SHP77 treated with DMSO at 0.1 percent for 48 hours (cell line): ENCODE measurements around the gene PRTN3.
"Not testable (repeated sequence)": the region's sequence is repeated elsewhere in the genome, so short reads cannot be mapped to it uniquely, and the experiment has no call there.

Experiments
- DNase-seq: peaks from one replicate; lab custom pipeline; 2025; lab: John Stamatoyannopoulos, UW

PRTN3 gene

DNA sequence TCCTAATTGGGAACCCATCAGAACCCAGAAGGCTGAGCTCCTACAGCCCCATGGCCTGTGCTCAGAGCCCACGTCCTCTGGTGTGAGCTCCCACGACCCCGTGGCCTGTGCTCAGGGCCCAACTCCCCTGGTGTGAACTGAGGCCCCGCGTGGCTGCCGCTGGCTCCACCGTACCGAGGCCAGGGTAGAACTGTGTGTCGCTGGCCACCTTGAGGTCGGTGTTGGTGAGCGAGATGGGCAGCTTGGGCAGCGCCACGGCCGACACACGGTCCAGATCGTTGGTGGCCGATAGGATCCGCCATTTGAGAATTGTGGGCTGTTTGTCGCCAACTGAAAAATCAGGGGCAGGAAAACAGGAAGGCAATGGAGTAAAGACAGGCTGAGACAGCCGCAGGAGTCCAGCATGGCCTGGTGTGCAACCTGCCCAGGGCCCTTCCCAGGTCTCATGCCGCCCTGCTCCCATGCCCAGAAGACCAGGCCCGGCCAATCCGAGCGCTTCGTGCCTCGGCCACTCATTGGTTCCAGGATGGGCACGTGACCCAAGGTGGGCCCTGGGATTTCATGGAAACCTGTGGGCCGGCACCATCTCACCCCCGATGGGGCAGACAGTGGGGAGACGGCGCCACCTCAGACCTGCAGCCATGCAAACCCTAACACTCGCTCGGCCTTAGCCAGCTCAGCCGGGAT is 40.7 kb downstream of the PRTN3 start:
- DNase-seq: no peak

DNA sequence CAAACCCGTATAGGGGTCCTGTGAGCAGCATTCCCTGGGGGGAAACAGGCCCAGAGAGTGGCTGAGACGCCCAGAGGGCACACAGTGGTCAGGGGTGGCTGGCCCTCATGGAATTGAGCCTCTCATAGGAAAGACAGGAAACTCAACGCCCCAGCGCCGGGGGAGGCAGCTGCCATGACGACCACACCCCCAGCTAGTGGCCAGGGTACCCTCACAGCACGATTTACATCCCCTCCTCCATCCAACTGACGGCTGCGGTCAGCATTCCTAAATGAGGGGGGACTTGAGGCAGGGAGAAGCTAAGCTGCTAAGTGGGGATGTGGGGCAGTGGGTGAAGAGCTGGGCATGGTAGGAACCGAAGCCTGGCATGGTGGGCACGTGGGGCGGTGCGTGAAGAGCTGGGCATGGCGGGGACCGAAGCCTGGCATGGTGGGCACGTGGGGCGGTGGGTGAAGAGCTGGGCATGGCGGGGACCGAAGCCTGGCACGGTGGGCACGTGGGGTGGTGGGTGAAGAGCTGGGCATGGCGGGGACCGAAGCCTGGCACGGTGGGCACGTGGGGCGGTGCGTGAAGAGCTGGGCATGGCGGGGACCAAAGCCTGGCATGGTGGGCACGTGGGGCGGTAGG is 42.2 kb downstream of the PRTN3 start:
- DNase-seq: no peak

DNA sequence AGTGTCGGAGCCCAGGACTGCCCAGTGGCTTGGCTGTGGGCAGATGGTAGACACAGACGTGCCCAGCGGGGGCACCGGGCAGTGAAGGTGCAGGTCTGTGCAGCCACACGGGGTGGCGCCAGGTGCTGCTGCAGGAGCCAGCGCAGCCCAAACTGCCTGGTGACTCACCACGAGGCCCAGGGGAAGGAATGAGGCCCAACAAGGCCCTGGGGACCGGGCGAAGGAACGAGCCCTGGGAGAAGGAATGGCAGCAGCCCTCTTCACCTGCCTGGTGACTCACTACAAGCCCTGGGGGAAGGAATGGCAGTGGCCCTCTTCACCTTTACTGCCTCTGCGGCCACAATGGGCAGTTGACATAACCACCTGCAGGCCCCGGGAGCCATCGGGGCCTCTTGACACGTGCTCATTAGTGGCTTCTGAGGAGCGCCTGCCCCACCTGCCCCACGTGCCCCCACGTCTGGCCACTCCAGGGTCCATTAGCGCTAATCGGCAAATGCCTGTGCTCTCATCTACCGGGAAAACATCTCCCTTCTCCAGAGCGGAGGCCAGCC is 42.9 kb downstream of the PRTN3 start:
- DNase-seq: no peak

DNA sequence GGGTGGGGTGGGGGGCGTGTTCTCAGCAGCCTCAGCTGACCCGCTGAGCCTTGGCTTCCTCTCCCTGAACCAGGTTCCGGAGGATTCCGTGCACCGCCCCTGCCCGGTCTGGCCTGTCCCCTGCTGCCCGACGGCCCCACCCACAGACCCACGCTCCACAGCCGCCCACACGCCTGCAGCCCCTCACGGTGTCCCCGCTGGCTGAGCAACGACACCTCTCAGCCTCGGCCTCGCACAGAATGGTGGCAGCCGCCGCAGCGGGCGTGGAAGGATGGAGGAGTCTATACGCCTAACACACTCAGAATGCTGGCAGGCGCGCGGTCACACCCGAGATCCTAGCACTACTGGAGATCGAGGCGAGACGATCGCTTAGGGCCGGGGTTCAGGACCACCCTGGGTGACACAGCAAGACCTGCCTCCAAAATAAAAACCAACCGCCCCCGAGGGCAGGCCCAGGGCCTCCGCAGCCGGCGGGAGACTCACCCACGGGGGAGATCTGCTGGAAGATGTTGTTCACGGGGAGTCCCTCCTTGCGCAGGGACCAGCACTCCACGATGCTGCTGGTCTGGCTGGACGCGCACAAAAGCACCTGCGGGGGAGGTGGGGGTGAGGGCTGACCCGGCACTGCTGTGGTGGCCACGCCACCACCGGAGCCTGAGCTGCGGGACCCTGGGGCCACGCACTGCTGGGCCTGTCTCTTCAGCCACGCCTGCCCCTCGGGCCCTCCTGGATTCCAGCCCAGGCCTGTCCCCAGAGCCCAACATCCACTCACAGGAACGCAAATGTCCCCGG is 43.8 kb downstream of the PRTN3 start:
- no peak for DNase-seq

DNA sequence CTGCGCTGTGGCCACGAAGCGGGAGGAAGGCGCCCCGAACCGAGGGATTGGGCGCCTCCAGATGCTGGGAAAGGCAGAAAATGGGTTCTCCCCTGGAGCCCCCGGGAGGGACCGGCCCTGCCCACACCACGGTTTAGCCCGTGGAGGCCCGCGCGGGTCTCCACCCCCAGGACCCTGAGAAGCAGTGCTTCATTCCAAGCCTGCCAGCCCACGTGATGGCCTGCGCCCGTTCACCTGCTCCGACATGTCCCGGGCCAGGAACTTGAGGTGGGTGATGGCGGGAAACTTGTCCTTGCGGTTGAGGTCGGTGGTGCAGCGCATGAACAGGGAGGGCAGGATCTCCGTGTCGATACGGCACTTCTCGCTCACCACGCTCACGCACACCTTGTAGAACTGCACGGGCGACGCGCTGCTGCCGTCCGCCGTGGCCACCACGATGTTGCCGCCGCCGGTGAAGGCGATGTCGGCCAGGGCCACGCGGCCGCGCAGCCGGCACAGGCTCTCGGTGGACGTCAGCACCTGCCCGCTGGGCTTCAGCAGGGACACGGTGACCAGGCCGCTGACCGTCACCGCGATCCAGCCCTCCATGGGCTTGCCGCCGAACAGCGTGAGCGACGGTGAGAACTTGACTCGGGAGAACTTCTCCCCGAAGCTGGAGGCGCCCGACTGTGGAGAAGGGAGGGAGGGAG is 44.9 kb downstream of the PRTN3 start:
- DNase-seq: no peak

DNA sequence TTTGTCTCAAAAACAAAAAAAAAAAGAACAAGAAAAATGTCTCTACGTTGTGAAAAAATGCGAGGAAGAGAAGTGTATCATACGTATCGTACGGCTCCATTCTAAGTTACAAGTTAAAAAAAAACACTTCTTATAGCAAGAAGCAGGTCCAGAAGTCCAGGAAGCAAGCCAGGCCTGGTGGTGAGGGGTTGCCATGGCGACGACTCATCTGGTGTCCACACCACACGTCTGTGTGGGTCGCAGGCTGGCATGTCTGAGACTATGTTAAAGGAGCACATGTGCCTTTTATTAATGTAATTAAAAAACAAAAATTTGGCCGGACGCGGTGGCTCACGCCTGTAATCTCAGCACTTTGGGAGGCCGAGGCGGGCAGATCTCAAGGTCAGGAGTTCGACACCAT is 46.3 kb downstream of the PRTN3 start:
- no peak for DNase-seq

DNA sequence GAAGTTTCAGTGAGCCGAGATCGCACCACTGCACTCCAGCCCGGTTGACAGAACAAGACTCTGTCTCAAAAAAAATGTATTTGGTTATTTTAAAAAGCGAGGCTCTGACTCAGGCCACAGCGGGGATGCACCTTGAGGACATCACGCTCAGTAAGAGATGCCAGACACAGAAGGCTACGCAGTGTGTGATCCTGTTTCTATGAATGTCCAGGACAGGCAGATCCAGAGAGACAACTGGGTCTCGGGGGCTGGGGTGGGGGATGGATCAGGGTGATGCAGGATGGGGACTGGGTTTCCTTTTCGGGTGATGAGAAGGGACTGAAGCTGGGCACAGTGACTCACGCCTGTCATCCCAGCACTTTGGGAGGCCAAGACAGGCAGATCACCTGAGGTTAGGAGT is 46.8 kb downstream of the PRTN3 start:
- DNase-seq: no peak

DNA sequence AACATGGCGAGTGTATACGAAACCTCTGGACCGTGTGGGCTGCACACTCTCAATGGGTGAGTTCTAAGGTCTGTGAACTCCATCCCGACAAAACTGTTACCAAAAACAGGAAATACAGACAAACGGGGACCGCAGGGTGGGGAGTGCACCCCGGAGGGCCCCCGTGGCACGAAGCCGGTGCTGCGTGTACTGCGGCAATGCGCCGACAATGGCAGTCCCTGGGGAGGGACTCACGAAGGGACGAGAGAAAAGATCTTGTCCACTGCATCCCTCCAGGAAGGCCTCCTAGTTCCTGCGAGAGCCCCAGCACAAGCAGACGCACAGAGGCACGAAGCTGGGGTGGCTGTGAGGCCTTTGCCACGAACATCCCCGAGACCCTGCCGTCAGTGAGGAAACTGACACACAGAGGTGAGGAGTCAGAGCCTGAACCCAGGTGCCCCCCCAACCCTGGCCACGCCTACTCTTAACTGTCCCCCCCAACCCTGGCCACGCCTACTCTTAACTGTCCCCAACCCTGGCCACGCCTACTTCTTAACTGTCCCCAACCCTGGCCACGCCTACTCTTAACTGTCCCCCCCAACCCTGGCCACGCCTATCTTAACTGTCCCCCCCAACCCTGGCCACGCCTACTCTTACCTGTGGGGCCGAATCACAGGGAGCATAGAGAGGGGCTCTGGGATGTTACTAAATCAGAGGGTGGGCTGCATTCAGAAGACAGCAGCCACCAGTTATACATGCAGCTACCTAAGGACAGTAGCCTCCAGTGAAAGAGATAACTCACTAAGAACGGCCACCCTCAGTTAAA is 48.0 kb downstream of the PRTN3 start:
- DNase-seq: no peak

DNA sequence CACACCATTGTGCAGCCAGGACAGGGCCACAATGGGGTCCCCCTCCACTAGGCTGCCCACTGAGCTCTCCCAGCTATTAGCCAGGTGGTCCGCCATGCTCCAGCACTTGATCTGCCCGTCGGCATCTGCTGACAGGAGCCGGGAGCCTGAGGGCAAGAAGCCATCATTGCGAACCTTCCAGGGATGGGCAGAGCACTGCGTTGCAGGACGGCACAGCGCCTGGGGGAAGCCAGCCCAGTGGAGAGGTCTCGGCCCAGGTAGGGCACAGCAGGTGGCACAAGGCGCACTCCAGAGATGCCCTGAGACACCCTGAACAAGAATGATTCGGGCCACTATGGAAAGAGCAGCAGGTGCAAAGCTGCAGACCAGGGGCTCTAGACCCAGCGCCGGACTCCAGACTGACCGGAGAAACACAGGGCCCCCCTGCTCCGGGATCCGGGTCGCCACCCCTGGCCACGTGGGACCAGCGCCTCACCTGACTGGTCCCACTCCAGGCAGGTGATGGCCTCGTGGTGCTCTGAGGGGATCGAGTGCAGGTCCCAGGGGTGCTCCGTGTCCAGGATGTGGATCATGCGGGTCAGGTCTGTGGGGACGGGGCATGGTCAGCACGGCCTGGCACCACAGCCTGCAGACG is 49.0 kb downstream of the PRTN3 start:
- DNase-seq: no peak

DNA sequence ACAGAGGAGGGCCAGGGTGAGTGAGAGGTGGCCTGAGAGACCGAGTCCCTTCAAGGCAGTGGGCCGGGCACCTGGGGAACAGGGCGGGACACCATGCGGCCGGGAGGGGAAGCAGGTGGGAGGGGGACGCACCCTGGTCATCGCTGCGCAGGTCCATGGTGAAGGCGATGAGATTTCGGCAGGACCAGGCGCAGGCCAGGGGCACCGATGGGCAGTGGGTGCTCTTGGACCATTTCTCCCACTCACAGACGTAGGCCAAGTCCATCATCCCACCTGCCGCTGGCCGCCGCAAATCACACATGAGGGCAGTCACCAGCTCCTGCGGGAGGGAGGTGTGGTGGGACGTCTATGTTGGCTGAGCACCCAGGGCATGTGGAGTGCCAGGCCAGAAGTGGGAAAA is 50.0 kb downstream of the PRTN3 start:
- no peak for DNase-seq

DNA sequence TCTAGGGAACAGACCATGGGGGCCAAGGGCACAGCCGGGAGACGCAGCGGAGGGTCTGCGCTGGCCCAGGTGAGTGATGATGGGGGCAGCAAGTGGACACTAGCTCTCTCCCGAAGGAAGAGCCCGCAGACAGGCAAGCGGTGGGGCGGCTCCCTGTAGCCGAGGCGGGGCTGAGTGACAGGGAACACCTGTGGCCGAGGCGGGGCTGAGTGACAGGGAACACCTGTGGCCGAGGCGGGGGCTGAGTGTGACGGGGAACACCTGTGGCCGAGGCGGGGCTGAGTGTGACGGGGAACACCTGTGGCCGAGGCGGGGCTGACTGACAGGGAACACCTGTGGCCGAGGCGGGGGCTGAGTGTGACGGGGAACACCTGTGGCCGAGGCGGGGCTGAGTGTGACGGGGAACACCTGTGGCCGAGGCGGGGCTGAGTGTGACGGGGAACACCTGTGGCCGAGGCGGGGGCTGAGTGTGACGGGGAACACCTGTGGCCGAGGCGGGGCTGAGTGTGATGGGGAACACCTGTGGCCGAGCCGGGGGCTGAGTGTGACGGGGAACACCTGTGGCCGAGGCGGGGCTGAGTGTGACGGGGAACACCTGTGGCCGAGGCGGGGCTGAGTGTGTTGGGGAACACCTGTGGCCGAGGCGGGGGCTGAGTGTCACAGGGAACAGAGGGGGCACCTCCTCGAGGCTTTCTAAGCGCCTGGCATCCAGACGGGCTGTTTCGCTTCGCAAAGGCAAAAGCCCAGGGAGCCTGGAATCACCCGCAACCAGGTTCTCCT is 50.8 kb downstream of the PRTN3 start:
- DNase-seq: not testable (repeated sequence)

DNA sequence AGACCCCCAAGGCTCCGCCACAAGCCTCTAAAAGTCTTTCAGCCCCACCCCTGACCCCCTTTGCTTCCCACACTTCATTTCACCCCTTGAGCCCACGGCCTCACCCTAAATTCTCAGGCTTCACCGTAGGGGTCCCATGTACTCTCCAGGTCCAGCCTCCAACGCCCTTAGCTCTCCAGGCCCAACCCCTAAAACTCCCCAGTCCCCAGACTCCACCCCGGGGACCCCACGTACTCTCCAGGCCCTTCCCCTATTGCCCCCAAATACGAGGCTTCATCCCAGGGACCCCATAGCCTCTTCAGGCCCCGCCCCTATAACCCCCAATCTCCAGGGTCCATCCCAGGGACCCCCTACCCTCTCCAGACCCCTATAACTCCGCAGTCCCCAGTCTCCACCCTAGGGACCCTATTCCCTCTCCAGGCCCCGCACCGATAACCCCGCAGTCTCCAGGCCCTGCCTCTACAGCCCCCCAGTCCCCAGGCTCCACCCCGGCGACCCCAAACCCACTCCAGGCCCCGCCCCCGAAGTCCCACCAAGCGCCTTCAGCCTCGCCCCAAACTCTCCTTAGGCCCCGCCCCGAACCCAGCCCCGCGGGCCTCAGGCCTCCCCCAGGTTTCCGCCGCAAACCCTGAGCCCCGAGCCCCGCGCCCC is 51.6 kb downstream of the PRTN3 start:
- DNase-seq: no peak

DNA sequence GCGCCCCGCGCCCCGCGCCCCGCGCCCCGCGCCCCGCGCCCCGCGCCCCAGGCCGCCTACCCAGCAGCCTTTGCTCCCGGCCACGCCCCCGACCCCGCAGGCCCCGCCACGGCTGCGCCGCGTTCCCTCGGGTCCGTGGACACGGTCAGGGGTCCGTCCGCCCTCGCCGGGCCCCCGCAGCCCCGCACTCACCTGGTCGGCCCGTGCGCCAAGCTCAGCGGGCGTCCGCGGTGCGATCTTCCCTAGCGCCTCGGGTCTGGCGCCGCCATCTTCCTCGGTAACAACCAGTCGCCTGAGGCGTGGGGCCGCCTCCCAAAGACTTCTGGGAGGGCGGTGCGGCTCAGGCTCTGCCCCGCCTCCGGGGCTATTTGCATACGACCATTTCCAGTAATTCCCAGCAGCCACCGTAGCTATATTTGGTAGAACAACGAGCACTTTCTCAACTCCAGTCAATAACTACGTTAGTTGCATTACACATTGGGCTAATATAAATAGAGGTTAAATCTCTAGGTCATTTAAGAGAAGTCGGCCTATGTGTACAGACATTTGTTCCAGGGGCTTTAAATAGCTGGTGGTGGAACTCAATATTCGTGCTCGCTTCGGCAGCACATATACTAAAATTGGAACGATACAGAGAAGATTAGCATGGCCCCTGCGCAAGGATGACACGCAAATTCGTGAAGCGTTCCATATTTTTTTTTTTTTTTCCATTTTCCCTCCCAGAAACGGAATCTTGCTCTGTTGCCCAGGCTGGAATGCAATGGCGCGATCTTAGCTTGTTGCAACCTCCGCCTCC is 52.3 kb downstream of the PRTN3 start, which contains the start of the genes MED16 and RNU6-9:
TSS of gene MED16 (minus strand) at position 294 of the 796 bp plus-strand sequence. CDS start 2,056 bp downstream, outside the sequence.
TSS of gene RNU6-9 (plus strand) at position 591 of the 796 bp plus-strand sequence.
- DNase-seq: peak; percentile 54

DNA sequence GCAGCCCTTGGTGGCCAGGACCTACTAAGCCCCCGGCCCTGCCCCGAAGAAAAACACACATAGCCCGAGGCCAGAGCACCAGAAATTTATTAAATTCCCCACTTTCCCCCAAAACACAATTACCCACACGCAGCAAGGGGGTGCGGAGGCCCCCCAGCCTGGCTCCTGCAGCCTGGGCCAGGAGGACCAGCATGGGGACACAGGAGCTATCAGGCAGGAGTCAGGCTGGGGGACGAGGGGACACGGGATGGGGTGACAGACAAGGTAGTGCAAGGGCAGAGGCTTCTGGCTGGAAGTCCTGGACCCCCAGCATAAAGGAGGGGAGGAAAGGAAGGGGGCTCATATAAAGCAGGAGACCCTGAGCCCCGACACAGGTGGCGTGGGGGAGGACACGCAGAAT is 55.6 kb downstream of the PRTN3 start:
- DNase-seq: no peak

DNA sequence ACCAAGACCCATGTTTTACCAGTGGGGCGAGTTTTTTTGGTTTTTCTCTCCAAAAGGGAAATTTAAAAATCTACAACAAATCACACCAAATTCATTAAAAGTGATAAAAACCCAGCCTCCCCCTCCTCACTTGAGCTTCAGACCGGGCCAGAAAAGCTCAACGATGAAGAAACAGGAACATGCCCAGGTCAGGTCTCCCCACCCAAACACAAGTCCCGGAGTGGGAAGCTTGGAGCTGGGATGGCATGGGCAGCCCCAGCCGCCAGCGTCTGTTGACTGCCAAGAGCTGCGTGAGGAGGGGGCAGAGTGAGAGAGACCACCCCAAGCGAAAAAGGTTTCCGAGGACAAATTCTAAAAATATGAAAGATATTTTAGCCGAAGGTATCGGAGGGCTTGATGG is 56.2 kb downstream of the PRTN3 start:
- DNase-seq: no peak

DNA sequence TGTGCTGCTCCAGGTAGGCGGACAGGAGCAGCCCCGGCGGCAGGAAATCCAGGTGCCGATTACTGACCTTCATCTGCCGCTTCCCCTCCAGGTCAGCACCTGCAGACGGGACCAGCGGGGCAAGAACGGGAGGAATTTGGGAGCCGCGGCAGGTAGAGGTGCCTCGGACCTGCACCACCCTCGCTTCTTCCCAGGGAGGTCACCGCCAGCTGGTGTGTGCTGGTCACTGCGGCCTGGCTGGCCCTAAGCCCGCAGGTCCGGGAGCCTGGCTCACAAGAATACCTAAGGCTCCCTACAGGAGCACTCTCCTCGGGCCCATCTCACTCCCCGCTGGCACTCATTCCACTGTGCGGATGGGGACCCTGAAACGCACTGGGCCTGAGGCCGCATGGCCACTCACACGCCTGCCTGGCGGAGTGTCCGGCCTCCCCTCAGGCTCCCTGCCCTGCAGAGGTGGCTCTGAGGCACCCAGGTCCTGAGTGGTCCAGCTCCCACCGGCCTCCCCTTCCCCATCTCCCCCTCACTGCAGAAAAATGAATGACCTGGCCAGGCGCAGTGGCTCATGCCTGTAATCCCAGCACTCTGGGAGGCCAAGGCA is 56.7 kb downstream of the PRTN3 start:
- no peak for DNase-seq
